Neuronal stem cell (in vitro differentiated cells): ENCODE results near the gene TUBB1.

Source experiments
- DNase-seq: peaks from one replicate; pipeline ENCODE4 v3.0.0-alpha.2; 2013; ENCODE audit warnings: low spot score
- H2AFZ ChIP-seq: one replicate; pipeline ENCODE4 v1.6.1; 2013; ENCODE audit warnings: mild to moderate bottlenecking, low read length, inconsistent platforms
- H2AK5ac ChIP-seq: 2 replicates; pipeline ENCODE4 v1.6.1; 2013; ENCODE audit warnings: low read depth, mild to moderate bottlenecking, inconsistent platforms, low read length, moderate library complexity, mixed read lengths
- H2BK120ac ChIP-seq: 2 replicates; pipeline ENCODE4 v1.6.1; 2013; ENCODE audit warnings: low read depth, mild to moderate bottlenecking, inconsistent platforms, low read length, moderate library complexity, mixed read lengths
- H2BK12ac ChIP-seq: one replicate; pipeline ENCODE4 v1.6.1; 2013; ENCODE audit warnings: low read length, inconsistent platforms
- H2BK15ac ChIP-seq: 2 replicates; pipeline ENCODE4 v1.6.1; 2013; ENCODE audit warnings: mild to moderate bottlenecking, low read length, inconsistent platforms, mixed read lengths
- H2BK5ac ChIP-seq: one replicate; pipeline ENCODE4 v1.6.1; 2013; ENCODE audit warnings: inconsistent platforms, mild to moderate bottlenecking, low read length, moderate library complexity
- H3K14ac ChIP-seq: one replicate; pipeline ENCODE4 v1.6.1; 2013; ENCODE audit warnings: low read length, inconsistent platforms
- H3K18ac ChIP-seq: 2 replicates; pipeline ENCODE4 v1.6.1; 2013; ENCODE audit warnings: low read length, inconsistent platforms
- H3K23ac ChIP-seq: 2 replicates; pipeline ENCODE4 v1.6.1; 2013; ENCODE audit warnings: low read depth, mild to moderate bottlenecking, mixed read lengths, low read length, inconsistent platforms; ENCODE audit not compliant: poor library complexity
- H3K27ac ChIP-seq: replicated peaks from 3 replicates; pipeline ENCODE4 v1.5.1; 2013; ENCODE audit warnings: low read length, inconsistent platforms
- H3K27me3 ChIP-seq, 3 experiments: 2 replicates each; pipeline ENCODE4 v1.6.1; 2013; ENCODE audit warnings: low read length in 3 of 3, mild to moderate bottlenecking in 2 of 3, inconsistent platforms in 1 of 3, low read depth in 1 of 3, mixed read lengths in 1 of 3, moderate library complexity in 1 of 3; ENCODE audit not compliant: control insufficient read depth in 3 of 3, insufficient read depth in 3 of 3
- H3K36me3 ChIP-seq, 2 donors: replicated peaks in 1 of 2; 2 replicates each; pipeline ENCODE4 v1.6.1; 2013; ENCODE audit warnings: low read length in 2 of 2; ENCODE audit not compliant: control insufficient read depth in 2 of 2, insufficient read depth in 2 of 2
- H3K4ac ChIP-seq: 2 replicates; pipeline ENCODE4 v1.6.1; 2013; ENCODE audit warnings: inconsistent platforms, mild to moderate bottlenecking, low read length, moderate library complexity
- H3K4me1 ChIP-seq, 2 donors: 1 replicate in 1 of 2; 2 replicates in 1 of 2; pipeline ENCODE4 v1.6.1; 2013; ENCODE audit warnings: low read length in 2 of 2, low read depth in 1 of 2; ENCODE audit not compliant: control insufficient read depth in 2 of 2, insufficient read depth in 1 of 2
- H3K4me2 ChIP-seq: one replicate; pipeline ENCODE4 v1.6.1; 2013; ENCODE audit warnings: mild to moderate bottlenecking, low read length, inconsistent platforms; ENCODE audit not compliant: insufficient read depth, poor library complexity, severe bottlenecking
- H3K4me3 ChIP-seq, 2 donors: 2 replicates each; pipeline ENCODE4 v1.5.1; 2013; ENCODE audit warnings: low read length in 2 of 2, mild to moderate bottlenecking in 2 of 2, inconsistent platforms in 1 of 2, moderate library complexity in 1 of 2
- H3K79me1 ChIP-seq: one replicate; pipeline ENCODE4 v1.6.1; 2013; ENCODE audit warnings: low read depth, mild to moderate bottlenecking, inconsistent platforms, low read length, moderate library complexity
- H3K9ac ChIP-seq: one replicate; pipeline ENCODE4 v1.6.1; 2013; ENCODE audit warnings: mild to moderate bottlenecking, low read depth, low read length, inconsistent platforms; ENCODE audit not compliant: poor library complexity
- H3K9me3 ChIP-seq, 2 donors: replicated peaks in 1 of 2; 2 replicates each; pipeline versions ENCODE3 to v1.6.1; 2013; ENCODE audit warnings: low read length in 2 of 2, mild to moderate bottlenecking in 2 of 2, inconsistent platforms in 1 of 2, low read depth in 1 of 2, mixed read lengths in 1 of 2, moderate library complexity in 1 of 2; ENCODE audit not compliant: control insufficient read depth in 2 of 2, insufficient read depth in 1 of 2
- H4K8ac ChIP-seq: one replicate; pipeline ENCODE4 v1.6.1; 2013; ENCODE audit warnings: low read depth, mild to moderate bottlenecking, inconsistent platforms, low read length, moderate library complexity
- H4K91ac ChIP-seq: one replicate; pipeline ENCODE4 v1.6.1; 2013; ENCODE audit warnings: low read length, low read depth, mild to moderate bottlenecking, inconsistent platforms; ENCODE audit not compliant: poor library complexity
- WGBS, 2 donors: extraction: QIAGEN DNeasy Blood & Tissue Kit; methylation state at CpG; one replicate each; pipeline ENCODE4 v1.1.7; 2013; ENCODE audit warnings: missing lambda C conversion rate in 2 of 2, mixed read lengths in 1 of 2; ENCODE audit not compliant: insufficient read length in 2 of 2, insufficient replicate concordance in 1 of 2; ENCODE audit errors: extremely low coverage in 2 of 2; 5-methylcytosine and 5-hydroxymethylcytosine counted together

TUBB1 gene

GRCh38 chr20:58973179-58973578 lies 46.0 kb upstream of the TUBB1 start:
- WGBS, 2 donors, result no CpG with 5 or more reads among the region's 4 CpGs
- no peak overlapping the region for H3K9ac ChIP-seq

GRCh38 chr20:58973866-58974265 lies 45.4 kb upstream of the TUBB1 start:
- no peak overlapping the region for H3K4ac ChIP-seq
- H4K91ac ChIP-seq, result no peak overlapping the region
- H2BK15ac ChIP-seq, result no peak overlapping the region
- H3K4me1 ChIP-seq, result no peaks in the 10 kb centered on the region
- H2AK5ac ChIP-seq, result no peak overlapping the region
- no peaks in the 10 kb centered on the region for H3K79me1 ChIP-seq
- H3K4me2 ChIP-seq, result no peak overlapping the region
- no peak overlapping the region for H2AFZ ChIP-seq
- H3K9me3 ChIP-seq, result peaks cover 0 to 3% of the 10 kb centered on the region in 2 donors
- no peak overlapping the region for H2BK5ac ChIP-seq
- H2BK12ac ChIP-seq, result no peak overlapping the region
- no peak for DNase-seq
- no peak overlapping the region for H3K18ac ChIP-seq
- H3K9ac ChIP-seq, result no peak overlapping the region
- no peak overlapping the region for H3K23ac ChIP-seq
- peaks cover 0 to 9% (median 0%) of the 10 kb centered on the region in 3 experiments for H3K27me3 ChIP-seq
- no peak overlapping the region for H3K4me3 ChIP-seq
- H3K36me3 ChIP-seq, result no peaks in the 10 kb centered on the region
- H2BK120ac ChIP-seq, result no peak overlapping the region
- H3K14ac ChIP-seq, result no peak overlapping the region
- no CpG with 5 or more reads among the region's 3 CpGs for WGBS, 2 donors
- H4K8ac ChIP-seq, result no peak overlapping the region
- H3K27ac ChIP-seq, result no peak overlapping the region

More at GRCh38 chr20:58973179-58973578, 46.0 kb upstream of the TUBB1 start:
- Histone ChIP-seq H4K91ac (no peak overlapping the region), H3K18ac (no peak overlapping the region), H2BK5ac (no peak overlapping the region), H2AK5ac (no peak overlapping the region), H3K4me1 (no peaks in the 10 kb centered on the region), H3K4me2 (no peak overlapping the region), H3K79me1 (no peaks in the 10 kb centered on the region), H3K14ac (no peak overlapping the region), H2BK12ac (no peak overlapping the region), H3K23ac (no peak overlapping the region), H3K27me3 (peaks cover 0 to 4% (median 0%) of the 10 kb centered on the region in 3 experiments), H2BK120ac (no peak overlapping the region), H2BK15ac (no peak overlapping the region), H4K8ac (no peak overlapping the region), H3K4ac (no peak overlapping the region), H3K27ac (no peak overlapping the region), H3K36me3 (no peaks in the 10 kb centered on the region), H2AFZ (no peak overlapping the region), H3K4me3 (no peak overlapping the region), H3K9me3 (peaks cover 0 to 3% of the 10 kb centered on the region in 2 donors)
- no peak for DNase-seq

- H3K23ac ChIP-seq, result no peak overlapping the region
- no peaks in the 10 kb centered on the region for H3K79me1 ChIP-seq
- H2BK15ac ChIP-seq, result no peak overlapping the region
- H2AFZ ChIP-seq, result no peak overlapping the region
- DNase-seq, result no peak
- H3K4me1 ChIP-seq, result no peaks in the 10 kb centered on the region
- no peak overlapping the region for H3K18ac ChIP-seq
- WGBS, 2 donors, result no CpG with 5 or more reads among the region's 1 CpG
- H3K4ac ChIP-seq, result no peak overlapping the region
- no peaks in the 10 kb centered on the region for H3K36me3 ChIP-seq
- H4K91ac ChIP-seq, result no peak overlapping the region
- H3K14ac ChIP-seq, result no peak overlapping the region
- no peak overlapping the region for H3K9ac ChIP-seq
- H3K9me3 ChIP-seq, result peaks cover 0 to 3% of the 10 kb centered on the region in 2 donors
- H2AK5ac ChIP-seq, result no peak overlapping the region
- no peak overlapping the region for H3K27ac ChIP-seq
- no peak overlapping the region for H2BK12ac ChIP-seq
- no peak overlapping the region for H3K4me2 ChIP-seq
- no peak overlapping the region for H3K4me3 ChIP-seq
- H3K27me3 ChIP-seq, result peaks cover 0 to 9% (median 0%) of the 10 kb centered on the region in 3 experiments
- H2BK120ac ChIP-seq, result no peak overlapping the region
- H2BK5ac ChIP-seq, result no peak overlapping the region
- H4K8ac ChIP-seq, result no peak overlapping the region
Measured at GRCh38 chr20:58975353-58975752, 43.9 kb upstream of the TUBB1 start.

GRCh38 chr20:58976061-58976730 lies 43.0 kb upstream of the TUBB1 start:
- Histone ChIP-seq H3K23ac (no peak overlapping the region), H4K91ac (no peak overlapping the region), H3K27ac (no peak overlapping the region), H4K8ac (no peak overlapping the region), H3K36me3 (no peaks in the 10 kb centered on the region), H3K4me1 (no peaks in the 10 kb centered on the region), H3K14ac (no peak overlapping the region), H2BK15ac (no peak overlapping the region), H3K4me3 (no peak overlapping the region), H3K9ac (no peak overlapping the region), H3K79me1 (no peaks in the 10 kb centered on the region), H2BK120ac (no peak overlapping the region), H2BK5ac (no peak overlapping the region), H2BK12ac (no peak overlapping the region), H3K4me2 (no peak overlapping the region), H3K9me3 (peaks cover 0 to 3% of the 10 kb centered on the region in 2 donors), H2AK5ac (no peak overlapping the region), H3K18ac (no peak overlapping the region), H3K27me3 (peaks cover 0 to 9% (median 0%) of the 10 kb centered on the region in 3 experiments), H2AFZ (no peak overlapping the region), H3K4ac (no peak overlapping the region)
- WGBS, 2 donors, result no CpG with 5 or more reads among the region's 3 CpGs
- DNase-seq, result no peak
